ENCODE results near the gene MTOR.

The MTOR gene

GRCh38 chr1:11144570-11145256, 117.6 kb downstream of the MTOR start:
- ChIA-PET POLR2A (ENCODE audit: low non-redundant PET) (no interaction called here), CTCF (interaction anchor here (0.5 to 1.3 kb wide), 2 partner anchors 107 to 581 kb away, joined by 4 to 6 read pairs; no protein-coding TSS in a partner anchor)
- TF ChIP-seq CTCF (conservative IDR thresholded peaks at IDR 0.05; ENCODE audit: low read depth): no peak
- peak; percentile 42 for DNase-seq (ENCODE audit: low spot score)
- peak overlapping the region; percentile 69 for H3K27ac ChIP-seq

DNA sequence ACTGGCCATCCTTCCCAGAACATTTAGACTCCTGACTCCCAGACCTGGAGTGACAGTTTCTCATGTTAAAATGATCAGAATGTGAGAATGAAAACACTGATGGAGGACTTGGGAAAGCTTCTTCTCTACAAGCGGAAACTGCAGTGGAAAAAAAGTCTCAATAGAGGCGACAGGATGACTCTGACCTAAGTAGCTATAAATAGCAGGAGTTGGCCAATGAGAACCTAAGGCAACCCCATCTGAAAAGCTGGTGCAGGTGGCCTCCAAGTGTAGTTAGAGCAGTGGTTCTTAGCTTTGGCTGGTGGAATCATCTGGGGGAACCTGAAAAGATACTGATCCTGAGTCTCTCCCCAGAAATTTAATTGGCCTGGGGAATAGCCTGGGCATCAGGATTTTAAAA, 118.4 kb downstream of the MTOR start:
- TF ChIP-seq CTCF (conservative IDR thresholded peaks at IDR 0.05; ENCODE audit: low read depth): no peak
- ChIA-PET CTCF (no interaction called here), POLR2A (ENCODE audit: low non-redundant PET) (no interaction called here)
- peak overlapping the region; percentile 69 for H3K27ac ChIP-seq
- no peak for DNase-seq (ENCODE audit: low spot score)

GRCh38 chr1:11143401-11143800, 119.0 kb downstream of the MTOR start:
- DNase-seq (ENCODE audit: low spot score): no peak
- TF ChIP-seq CTCF (conservative IDR thresholded peaks at IDR 0.05; ENCODE audit: low read depth): no peak
- ChIA-PET CTCF (no interaction called here), POLR2A (ENCODE audit: low non-redundant PET) (no interaction called here)
- no peak overlapping the region for H3K27ac ChIP-seq

DNA sequence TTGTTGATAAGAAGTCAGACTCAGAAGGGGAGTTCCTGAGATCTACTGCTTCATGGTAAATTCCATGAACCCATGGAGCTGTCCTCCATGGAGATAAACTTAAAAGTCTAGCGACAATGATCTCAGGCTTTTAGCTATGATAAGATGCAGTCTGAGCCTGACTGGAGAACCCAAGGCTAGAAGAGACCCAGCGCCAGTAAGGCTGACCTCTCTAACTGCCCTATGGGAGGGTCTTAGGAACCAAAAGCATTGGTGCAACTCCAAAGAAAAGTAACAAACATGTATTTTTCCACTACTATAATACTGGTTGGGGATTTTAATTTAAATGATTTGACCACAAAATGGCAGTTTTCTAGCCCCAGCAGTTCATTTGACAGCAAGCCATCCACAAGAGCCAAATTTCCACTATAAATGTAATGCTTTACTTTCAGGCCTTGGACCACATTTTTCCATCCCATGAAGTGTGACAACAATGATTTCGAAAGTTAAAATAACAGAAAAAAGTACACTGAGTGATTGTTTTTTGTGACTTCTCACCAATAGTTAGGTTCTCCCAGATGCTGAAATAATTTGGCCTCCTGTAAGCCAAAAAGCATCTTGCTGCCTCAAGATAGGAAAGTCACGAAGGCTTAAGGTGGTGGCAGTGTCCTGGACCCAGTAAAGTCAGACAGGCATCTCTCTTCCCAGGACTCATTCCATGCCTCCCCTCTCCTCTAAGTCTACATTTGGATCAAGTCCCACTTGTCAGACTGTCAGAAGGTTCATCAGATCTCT, 119.5 kb downstream of the MTOR start:
- H3K27ac ChIP-seq: no peak overlapping the region
- ChIA-PET POLR2A (ENCODE audit: low non-redundant PET) (no interaction called here), CTCF (no interaction called here)
- DNase-seq (ENCODE audit: low spot score): no peak
- TF ChIP-seq CTCF (conservative IDR thresholded peaks at IDR 0.05; ENCODE audit: low read depth): no peak

DNA sequence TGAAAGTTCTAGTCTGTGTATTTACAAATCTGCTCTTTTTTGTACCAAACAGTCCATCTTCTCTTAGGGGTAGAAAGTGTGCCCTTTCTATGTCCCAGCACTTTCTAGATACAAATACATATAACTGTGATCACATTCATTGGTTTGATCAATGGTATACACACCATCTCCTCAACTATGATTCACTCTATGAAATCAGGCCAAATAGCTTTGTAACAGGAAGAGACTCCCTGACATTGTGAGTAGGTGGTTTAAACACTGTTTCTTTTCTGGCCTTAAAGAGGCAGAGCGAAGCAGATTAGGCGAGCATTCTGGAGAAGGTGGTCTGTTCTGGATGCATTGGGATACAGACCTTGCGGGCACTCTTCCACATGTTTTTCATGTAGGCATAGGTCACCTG, 123.4 kb downstream of the MTOR start:
- POLR2A ChIA-PET (ENCODE audit: low non-redundant PET): no interaction called here
- CTCF ChIA-PET: interaction anchor here (0.6 kb wide), 1 partner anchor 272 kb away, joined by 3 read pairs; no protein-coding TSS in a partner anchor
- peak overlapping the region; percentile 67 for H3K27ac ChIP-seq
- DNase-seq (ENCODE audit: low spot score): no peak
- TF ChIP-seq CTCF (conservative IDR thresholded peaks at IDR 0.05; ENCODE audit: low read depth): no peak

GRCh38 chr1:11138029-11138428, 124.3 kb downstream of the MTOR start:
- no peak for TF ChIP-seq CTCF (conservative IDR thresholded peaks at IDR 0.05; ENCODE audit: low read depth)
- ChIA-PET CTCF (no interaction called here), POLR2A (ENCODE audit: low non-redundant PET) (no interaction called here)
- no peak for DNase-seq (ENCODE audit: low spot score)
- H3K27ac ChIP-seq: no peak overlapping the region

Data from RWPE1 (cell line).